RKO (cell line): ENCODE results near the gene YEATS2.

Experiments
- DNase-seq: peaks from one replicate; pipeline ENCODE4 v3.0.0-alpha.2; 2016; ENCODE audit warnings: low spot score

The YEATS2 gene

GRCh38 chr3:183837390-183837789 lies 139.8 kb downstream of the YEATS2 start:
- DNase-seq = no peak

GRCh38 chr3:183837894-183838293 lies 140.3 kb downstream of the YEATS2 start:
- no peak for DNase-seq

GRCh38 chr3:183839751-183840150 lies 142.2 kb downstream of the YEATS2 start:
- no peak for DNase-seq

GRCh38 chr3:183844606-183845005 lies 147.0 kb downstream of the YEATS2 start:
- DNase-seq = peak; percentile 43

GRCh38 chr3:183845090-183845489 lies 147.5 kb downstream of the YEATS2 start:
- no peak for DNase-seq

GRCh38 chr3:183845608-183846288 lies 148.2 kb downstream of the YEATS2 start:
- no peak for DNase-seq

- no peak for DNase-seq
Measured at GRCh38 chr3:183854318-183855035, 156.9 kb downstream of the YEATS2 start.

- DNase-seq = no peak
Measured at GRCh38 chr3:183857863-183858262, 160.3 kb downstream of the YEATS2 start.
